Lower leg skin (tissue), 4 donors: ENCODE measurements around the gene ERH. TPM values are rescaled to one million over a fixed set of nuclear protein-coding genes. Genes with fewer than 3 reads are reported as not detected.

Experiments
- DNase-seq, 2 donors: peaks; one replicate each; pipeline ENCODE4 v3.0.0-alpha.2; 2019; ENCODE audit warnings: low spot score in 2 of 2
- H3K4me3 ChIP-seq: fragments of 200-600 bp; sonication (generic); 2 replicates; pipeline ENCODE4 v1.5.1; 2017; ENCODE audit warnings: mild to moderate bottlenecking, low read depth; ENCODE audit not compliant: poor library complexity, severe bottlenecking
- POLR2A ChIP-seq, 2 donors: fragments of 450-650 bp; IDR thresholded peaks; one replicate each; pipeline ENCODE4 v1.6.1; 2016 to 2017; ENCODE audit warnings: antibody characterized with exemption in 2 of 2, mild to moderate bottlenecking in 1 of 2, moderate library complexity in 1 of 2
- WGBS, 2 donors: methylation state at CpG; one replicate each; pipeline ENCODE4 v1.1.5; 2018; 5-methylcytosine and 5-hydroxymethylcytosine counted together
- intact Hi-C: fragments of 100-400 bp; cut with DNase I; formaldehyde crosslinking; loops from one replicate; pipeline ENCODE4 v1.15.0; 2023; ENCODE audit warnings: low total_unique reads
- total RNA-seq, 4 donors: library from RNA; depleted of rRNA; stranded (reverse); fragments of >200 nt; gene quantifications; one replicate each; pipeline ENCODE4 v1.1.0, GENCODE V29; 2016
- TF ChIP-seq, protein P1 (sequence below), 3 donors: fragments of 450-650 bp; IDR thresholded peaks; one replicate each; pipeline ENCODE4 v1.5.1; 2016; ENCODE audit warnings: antibody characterized with exemption in 3 of 3, mild to moderate bottlenecking in 3 of 3, moderate library complexity in 2 of 3

The ERH gene
- total RNA-seq, 4 donors from 2014 or later = 36.3 to 61.0 (median 42.5) TPM

DNA sequence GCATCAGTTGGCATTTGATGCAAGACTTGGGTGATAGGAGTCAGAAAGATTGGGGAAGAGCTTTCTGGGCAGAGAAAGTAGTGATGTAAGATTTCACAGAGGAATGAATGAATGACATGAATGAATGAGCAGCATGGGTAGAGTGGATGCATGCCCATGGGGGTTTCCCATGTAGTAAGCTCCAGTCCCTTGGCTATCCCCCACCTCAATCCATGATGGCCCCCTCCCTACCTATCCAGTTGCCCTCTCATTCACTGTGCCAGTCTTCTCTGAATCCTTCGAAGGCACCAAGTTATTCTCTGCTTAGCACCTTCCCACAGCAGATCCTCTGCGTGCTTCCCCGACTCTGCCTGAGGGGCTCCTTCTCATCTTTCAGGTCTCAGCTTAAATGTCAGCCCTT lies 32.0 kb downstream of the ERH start:
- DNase-seq = no peak
- 29 to 48% methylated on average over 3 of the region's 3 CpGs for WGBS, 2 donors
- intact Hi-C loops = no loop called here
- no peak for TF ChIP-seq POLR2A (IDR thresholded peaks at IDR 0.05)
- TF ChIP-seq, protein P1, sequence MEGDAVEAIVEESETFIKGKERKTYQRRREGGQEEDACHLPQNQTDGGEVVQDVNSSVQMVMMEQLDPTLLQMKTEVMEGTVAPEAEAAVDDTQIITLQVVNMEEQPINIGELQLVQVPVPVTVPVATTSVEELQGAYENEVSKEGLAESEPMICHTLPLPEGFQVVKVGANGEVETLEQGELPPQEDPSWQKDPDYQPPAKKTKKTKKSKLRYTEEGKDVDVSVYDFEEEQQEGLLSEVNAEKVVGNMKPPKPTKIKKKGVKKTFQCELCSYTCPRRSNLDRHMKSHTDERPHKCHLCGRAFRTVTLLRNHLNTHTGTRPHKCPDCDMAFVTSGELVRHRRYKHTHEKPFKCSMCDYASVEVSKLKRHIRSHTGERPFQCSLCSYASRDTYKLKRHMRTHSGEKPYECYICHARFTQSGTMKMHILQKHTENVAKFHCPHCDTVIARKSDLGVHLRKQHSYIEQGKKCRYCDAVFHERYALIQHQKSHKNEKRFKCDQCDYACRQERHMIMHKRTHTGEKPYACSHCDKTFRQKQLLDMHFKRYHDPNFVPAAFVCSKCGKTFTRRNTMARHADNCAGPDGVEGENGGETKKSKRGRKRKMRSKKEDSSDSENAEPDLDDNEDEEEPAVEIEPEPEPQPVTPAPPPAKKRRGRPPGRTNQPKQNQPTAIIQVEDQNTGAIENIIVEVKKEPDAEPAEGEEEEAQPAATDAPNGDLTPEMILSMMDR (IDR thresholded peaks at IDR 0.05) = no peak
- no peak overlapping the region for H3K4me3 ChIP-seq

DNA sequence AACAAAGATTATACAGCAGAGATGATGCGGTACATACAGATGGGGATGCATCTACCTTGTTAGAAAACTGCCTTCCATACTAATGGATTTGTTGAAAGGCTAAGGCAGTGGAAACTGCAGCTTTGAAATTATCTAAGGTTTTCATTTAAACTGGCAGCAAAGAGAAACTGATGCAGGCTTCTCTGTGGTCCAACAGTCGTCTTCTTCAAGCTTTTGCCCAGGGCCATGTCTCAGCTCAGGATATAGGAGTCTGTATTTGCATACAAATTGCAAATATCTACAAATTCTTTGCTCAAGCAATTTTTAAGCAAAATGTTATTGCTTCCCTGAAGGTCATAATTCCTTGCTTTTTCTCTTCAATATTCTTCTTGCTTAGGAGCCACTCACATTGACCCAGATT lies 33.7 kb downstream of the ERH start:
- no peak for TF ChIP-seq POLR2A (IDR thresholded peaks at IDR 0.05)
- TF ChIP-seq, protein P1 (IDR thresholded peaks at IDR 0.05) = no peak
- WGBS, 2 donors = 69 to 76% methylated on average over 2 of the region's 2 CpGs
- intact Hi-C loops = no loop called here
- H3K4me3 ChIP-seq = no peak overlapping the region
- no peak for DNase-seq

DNA sequence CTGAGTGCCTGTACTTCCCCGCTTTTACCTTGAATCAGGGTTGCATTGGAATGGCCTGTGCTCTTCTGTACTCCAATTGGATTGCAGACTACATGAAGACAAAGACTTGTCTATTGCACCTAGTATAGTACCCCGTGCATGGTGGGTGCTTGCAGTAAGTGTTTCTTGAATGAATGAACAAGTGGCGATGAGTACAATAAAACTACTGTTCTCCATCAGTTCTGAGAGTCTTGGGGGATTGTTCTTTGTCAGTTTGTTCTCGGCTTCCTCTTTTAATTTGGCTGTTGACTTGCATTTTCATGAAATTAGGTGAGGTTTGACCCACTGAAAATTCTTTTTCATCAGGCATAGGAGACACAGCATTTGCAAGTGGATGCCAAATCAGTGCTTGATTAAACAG lies 34.1 kb downstream of the ERH start:
- TF ChIP-seq POLR2A (IDR thresholded peaks at IDR 0.05) = no peak
- TF ChIP-seq, protein P1 (IDR thresholded peaks at IDR 0.05) = no peak
- no peak for DNase-seq
- no peak overlapping the region for H3K4me3 ChIP-seq
- intact Hi-C loops = no loop called here
- 72 to 85% methylated on average over 4 of the region's 4 CpGs for WGBS, 2 donors

DNA sequence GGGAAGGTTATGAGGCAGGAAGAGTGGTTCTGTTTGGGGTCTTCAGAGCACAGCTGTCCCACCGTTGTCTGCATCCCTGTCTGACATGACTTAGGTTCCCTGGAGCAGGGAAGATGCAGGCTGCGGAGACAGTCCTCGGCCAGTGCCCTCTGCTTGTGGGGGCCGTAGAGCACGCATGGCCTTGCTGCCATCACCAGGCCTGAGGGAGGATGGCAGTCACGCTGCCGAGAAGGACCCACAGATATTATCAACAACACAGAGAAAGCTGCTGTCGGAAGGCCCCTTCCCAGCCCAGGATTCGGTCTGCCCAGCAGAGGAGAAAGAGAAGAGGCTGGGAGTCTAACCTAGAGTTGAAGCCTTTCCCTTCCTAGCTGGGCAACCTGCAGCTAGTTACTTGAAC lies 35.0 kb downstream of the ERH start:
- intact Hi-C loops = no loop called here
- 56 to 80% methylated on average over 9 of the region's 9 CpGs for WGBS, 2 donors
- no peak for TF ChIP-seq POLR2A (IDR thresholded peaks at IDR 0.05)
- TF ChIP-seq, protein P1 (IDR thresholded peaks at IDR 0.05) = no peak
- DNase-seq = no peak
- no peak overlapping the region for H3K4me3 ChIP-seq

DNA sequence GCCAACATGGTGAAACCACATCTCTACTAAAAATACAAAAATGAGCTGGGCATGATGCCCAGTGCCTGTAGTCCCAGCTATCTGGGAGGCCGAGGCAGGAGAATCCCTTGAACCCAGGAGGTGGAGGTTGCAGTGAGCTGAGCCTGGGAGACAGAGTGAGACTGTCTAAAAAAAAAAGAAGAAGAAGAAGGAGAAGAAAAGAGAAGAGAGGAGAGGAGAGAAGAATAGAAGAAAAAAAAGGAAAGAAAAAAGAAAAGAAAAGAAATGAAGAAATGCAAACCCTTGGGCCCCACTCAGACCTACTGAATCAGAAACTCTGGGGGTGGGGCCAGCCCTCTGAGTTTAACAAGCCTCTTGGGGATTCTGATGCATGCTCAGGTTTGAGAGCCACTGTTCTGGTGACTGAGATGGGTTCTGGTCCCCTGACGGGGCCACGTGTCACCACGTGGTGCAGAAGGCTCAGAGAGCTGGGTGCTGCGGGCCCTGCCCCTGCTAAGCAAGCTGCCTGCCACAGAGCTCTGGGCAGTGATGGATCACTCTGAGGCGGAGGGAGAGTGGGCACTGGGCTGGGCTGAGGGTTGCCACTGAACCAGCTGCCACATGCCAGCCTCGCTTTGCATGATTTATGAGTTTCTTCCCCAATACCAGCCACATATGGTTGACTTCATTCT lies 37.5 kb downstream of the ERH start:
- no peak for DNase-seq
- H3K4me3 ChIP-seq = no peak overlapping the region
- intact Hi-C loops = no loop called here
- 65 to 73% methylated on average over 7 of the region's 7 CpGs for WGBS, 2 donors
- TF ChIP-seq, protein P1 (IDR thresholded peaks at IDR 0.05) = no peak
- no peak for TF ChIP-seq POLR2A (IDR thresholded peaks at IDR 0.05)

DNA sequence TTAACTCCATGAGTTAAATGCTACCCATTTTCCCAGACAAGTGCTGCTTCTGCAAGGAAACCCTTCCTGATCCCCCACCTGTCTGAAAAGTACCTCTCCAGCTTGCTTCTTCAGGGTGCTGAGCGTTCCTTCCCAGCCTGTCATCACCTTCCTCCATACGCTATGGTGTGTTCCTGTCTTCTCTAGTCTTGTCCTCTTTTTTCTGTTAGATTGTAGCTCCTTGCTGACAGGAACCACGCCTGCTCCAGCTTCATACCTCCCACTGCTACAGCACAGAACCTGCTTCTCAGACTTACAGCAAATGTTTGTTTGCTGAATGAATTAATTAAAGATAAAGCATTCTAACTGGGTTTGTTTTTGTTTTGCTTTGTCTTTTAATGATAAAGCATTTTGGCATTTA lies 39.1 kb downstream of the ERH start:
- no peak overlapping the region for H3K4me3 ChIP-seq
- WGBS, 2 donors = 88 to 91% methylated on average over 3 of the region's 3 CpGs
- intact Hi-C loops = no loop called here
- TF ChIP-seq, protein P1 (IDR thresholded peaks at IDR 0.05) = no peak
- no peak for TF ChIP-seq POLR2A (IDR thresholded peaks at IDR 0.05)
- no peak for DNase-seq
